Hypothalamus (tissue), 51 donors: ENCODE data around the gene CACNG5.

Source experiments
- DNase-seq, 51 donors: peaks; one replicate each; lab custom pipeline; 2025; lab: John Stamatoyannopoulos, UW

Gene CACNG5

GRCh38 chr17:66903781-66904180 lies 68.9 kb downstream of the CACNG5 start:
- DNase-seq = no peak

- peak in 2 of 51 donors; percentile 24 to 27 for DNase-seq
Observed at GRCh38 chr17:66904760-66905624, 70.1 kb downstream of the CACNG5 start.

GRCh38 chr17:66906321-66907278 lies 71.7 kb downstream of the CACNG5 start:
- peak in 45 of 51 donors; percentile 3 to 80 (median 56) for DNase-seq

- no peak for DNase-seq
Observed at GRCh38 chr17:66909804-66910373, 75.0 kb downstream of the CACNG5 start.

GRCh38 chr17:66910651-66911285 lies 75.9 kb downstream of the CACNG5 start:
- DNase-seq = no peak

GRCh38 chr17:66915204-66915611 lies 80.3 kb downstream of the CACNG5 start:
- DNase-seq = peak in 5 of 51 donors; percentile 6 to 23 (median 8)

- no peak for DNase-seq
Observed at GRCh38 chr17:66915792-66916191, 80.9 kb downstream of the CACNG5 start.

GRCh38 chr17:66916946-66917345 lies 82.0 kb downstream of the CACNG5 start:
- DNase-seq = no peak

GRCh38 chr17:66918896-66919295 lies 84.0 kb downstream of the CACNG5 start:
- DNase-seq = no peak

- peak in 1 of 51 donors; percentile 25 for DNase-seq
Observed at GRCh38 chr17:66920435-66920834, 85.5 kb downstream of the CACNG5 start.

GRCh38 chr17:66920950-66921349 lies 86.0 kb downstream of the CACNG5 start:
- DNase-seq = no peak

GRCh38 chr17:66923886-66924285 lies 89.0 kb downstream of the CACNG5 start:
- no peak for DNase-seq

- no peak for DNase-seq
Observed at GRCh38 chr17:66925811-66926500, 91.0 kb downstream of the CACNG5 start.

- DNase-seq = no peak
Observed at GRCh38 chr17:66928949-66929348, 94.0 kb downstream of the CACNG5 start.

- no peak for DNase-seq
Observed at GRCh38 chr17:66929591-66929990, 94.7 kb downstream of the CACNG5 start.

- DNase-seq = no peak
Observed at GRCh38 chr17:66930933-66931332, 96.0 kb downstream of the CACNG5 start.

GRCh38 chr17:66932311-66932710 lies 97.4 kb downstream of the CACNG5 start:
- no peak for DNase-seq

GRCh38 chr17:66934040-66934439 lies 99.1 kb downstream of the CACNG5 start:
- no peak for DNase-seq
